Lung (tissue), 12 donors: Measurements from ENCODE around the gene TMEM19. TPM values are rescaled to one million over a fixed set of nuclear protein-coding genes. Genes with fewer than 3 reads are reported as not detected.

Experiments
- ATAC-seq: fragments of 200-7000 bp; cut with Tn5 transposase; one replicate; pipeline ENCODE4 v1.9.1; 2020; ENCODE audit warnings: moderate number of reproducible peaks; ENCODE audit not compliant: insufficient read depth, low FRiP score
- DNase-seq, 3 donors: peaks; one replicate each; pipeline ENCODE4 v3.0.0-alpha.2; 2013 to 2017
- H3K27ac ChIP-seq, 2 donors: one replicate each; pipeline ENCODE4 v1.5.1; 2013; ENCODE audit warnings: mild to moderate bottlenecking in 2 of 2, moderate library complexity in 2 of 2, control low read depth in 1 of 2, inconsistent platforms in 1 of 2, low read depth in 1 of 2, low read length in 1 of 2
- H3K27me3 ChIP-seq, 3 donors: one replicate each; pipeline ENCODE4 v1.5.1; 2013; ENCODE audit warnings: low read length in 2 of 3; ENCODE audit not compliant: control insufficient read depth in 3 of 3, insufficient read depth in 3 of 3
- H3K36me3 ChIP-seq, 4 donors: one replicate each; pipeline ENCODE4 v1.5.1; 2013; ENCODE audit warnings: low read length in 4 of 4, mild to moderate bottlenecking in 1 of 4, moderate library complexity in 1 of 4; ENCODE audit not compliant: control insufficient read depth in 4 of 4, insufficient read depth in 4 of 4
- H3K4me1 ChIP-seq, 5 donors: one replicate each; pipeline ENCODE4 v1.5.1; 2013; ENCODE audit warnings: low read length in 5 of 5, mild to moderate bottlenecking in 2 of 5, moderate library complexity in 1 of 5; ENCODE audit not compliant: control insufficient read depth in 5 of 5, insufficient read depth in 5 of 5
- H3K4me3 ChIP-seq: one replicate; pipeline ENCODE4 v1.5.1; 2013; ENCODE audit warnings: mild to moderate bottlenecking, control low read depth, moderate library complexity
- H3K9ac ChIP-seq, 2 donors: one replicate each; pipeline ENCODE4 v1.5.1; 2013; ENCODE audit warnings: low read length in 2 of 2, control low read depth in 1 of 2; ENCODE audit not compliant: insufficient read depth in 1 of 2
- H3K9me3 ChIP-seq, 4 donors: one replicate each; pipeline ENCODE4 v1.5.1; 2013; ENCODE audit warnings: low read length in 3 of 4, mild to moderate bottlenecking in 1 of 4, moderate library complexity in 1 of 4; ENCODE audit not compliant: control insufficient read depth in 4 of 4, insufficient read depth in 3 of 4
- WGBS, 2 donors: extraction: QIAGEN DNeasy Blood & Tissue Kit; methylation state at CpG; one replicate each; pipeline ENCODE4 v1.1.7; 2013; 5-methylcytosine and 5-hydroxymethylcytosine counted together
- polyA plus RNA-seq, 2 donors: library from polyadenylated mRNA; stranded (reverse); fragments of 200-250 nt; gene quantifications; one replicate each; pipeline ENCODE4 v1.2.1, GENCODE V29; 2013
- total RNA-seq, 2 donors: library from RNA; depleted of rRNA in 1 of 2; stranded (reverse); fragments of >200 nt in 1 of 2; gene quantifications; one replicate each; pipeline ENCODE4 v1.2.1, GENCODE V29; 2014 to 2021
- TF ChIP-seq, protein P1 (sequence below): IDR thresholded peaks from 2 replicates; pipeline ENCODE4 v1.5.1; 2012; ENCODE audit warnings: mild to moderate bottlenecking; ENCODE audit errors: control extremely low read depth, extremely low read depth
- donor health status: control.
- donor health status: control.
- donor health status: Bipolar disorder and iron deficiency.
- donor health status: healthy.
- donor health status: DM: yes; HTN: yes; CAD: no.

TMEM19 gene
- total and polyA plus RNA-seq, 4 donors, result 8.9 to 25.2 (median 13.4) TPM

DNA sequence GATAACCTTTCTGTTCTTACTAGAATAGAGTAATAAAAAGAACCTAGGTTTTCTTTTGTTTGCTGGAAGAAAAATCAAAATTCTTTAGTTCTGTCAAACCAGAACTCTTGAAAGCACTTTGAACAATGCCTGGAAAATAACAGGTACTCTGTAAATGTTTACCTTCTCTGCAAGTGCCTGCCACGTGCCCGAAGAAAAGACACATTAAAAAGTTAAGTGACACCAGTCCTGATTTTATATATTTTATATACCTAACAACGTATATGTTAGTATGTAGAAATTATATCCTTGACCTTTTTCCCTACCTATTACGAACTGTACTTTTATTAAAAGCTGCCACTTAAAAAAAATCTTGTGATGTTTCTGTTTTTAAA lies 20.8 kb upstream of the TMEM19 start:
- ATAC-seq (no peak), DNase-seq (peak in 1 of 3 donors; percentile 48)
- H3K4me3 ChIP-seq, result no peak overlapping the region
- H3K4me1 ChIP-seq, result peaks cover 0 to 25% (median 7%) of the 10 kb centered on the region in 5 donors
- no peak overlapping the region for H3K27ac ChIP-seq
- H3K27me3 ChIP-seq, result no peaks in the 10 kb centered on the region
- H3K9ac ChIP-seq, result peak overlapping the region; percentile 90 to 100
- H3K9me3 ChIP-seq, result no peaks in the 10 kb centered on the region
- peaks cover 0 to 6% (median 2%) of the 10 kb centered on the region in 4 donors for H3K36me3 ChIP-seq
- TF ChIP-seq, protein P1, sequence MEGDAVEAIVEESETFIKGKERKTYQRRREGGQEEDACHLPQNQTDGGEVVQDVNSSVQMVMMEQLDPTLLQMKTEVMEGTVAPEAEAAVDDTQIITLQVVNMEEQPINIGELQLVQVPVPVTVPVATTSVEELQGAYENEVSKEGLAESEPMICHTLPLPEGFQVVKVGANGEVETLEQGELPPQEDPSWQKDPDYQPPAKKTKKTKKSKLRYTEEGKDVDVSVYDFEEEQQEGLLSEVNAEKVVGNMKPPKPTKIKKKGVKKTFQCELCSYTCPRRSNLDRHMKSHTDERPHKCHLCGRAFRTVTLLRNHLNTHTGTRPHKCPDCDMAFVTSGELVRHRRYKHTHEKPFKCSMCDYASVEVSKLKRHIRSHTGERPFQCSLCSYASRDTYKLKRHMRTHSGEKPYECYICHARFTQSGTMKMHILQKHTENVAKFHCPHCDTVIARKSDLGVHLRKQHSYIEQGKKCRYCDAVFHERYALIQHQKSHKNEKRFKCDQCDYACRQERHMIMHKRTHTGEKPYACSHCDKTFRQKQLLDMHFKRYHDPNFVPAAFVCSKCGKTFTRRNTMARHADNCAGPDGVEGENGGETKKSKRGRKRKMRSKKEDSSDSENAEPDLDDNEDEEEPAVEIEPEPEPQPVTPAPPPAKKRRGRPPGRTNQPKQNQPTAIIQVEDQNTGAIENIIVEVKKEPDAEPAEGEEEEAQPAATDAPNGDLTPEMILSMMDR, result no peak
- 14 to 24% methylated on average over 4 of the region's 4 CpGs for WGBS, 2 donors

DNA sequence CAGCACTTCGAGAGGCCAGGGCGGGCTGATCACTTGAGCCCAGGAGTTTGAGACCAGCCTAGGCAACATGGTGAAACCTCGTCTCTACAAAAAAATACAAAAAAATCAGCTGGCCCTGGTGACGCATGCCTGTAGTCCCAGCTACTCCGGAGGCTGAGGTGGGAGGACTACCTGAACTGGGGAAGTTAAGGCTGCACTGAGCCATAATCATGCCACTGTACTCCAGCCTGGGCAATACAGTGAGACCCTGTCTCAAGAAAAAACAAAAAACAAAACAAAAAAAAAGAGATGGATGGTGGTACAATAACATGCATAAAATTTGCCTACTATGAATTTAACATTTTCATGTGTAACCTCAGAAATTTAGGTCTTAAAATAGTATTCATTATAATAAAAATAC lies 19.6 kb upstream of the TMEM19 start:
- H3K9ac ChIP-seq, result no peak overlapping the region
- TF ChIP-seq, protein P1, result no peak
- no peak overlapping the region for H3K4me3 ChIP-seq
- no peaks in the 10 kb centered on the region for H3K27me3 ChIP-seq
- no peaks in the 10 kb centered on the region for H3K9me3 ChIP-seq
- no peak overlapping the region for H3K27ac ChIP-seq
- peaks cover 0 to 24% (median 7%) of the 10 kb centered on the region in 5 donors for H3K4me1 ChIP-seq
- ATAC-seq (no peak), DNase-seq (no peak)
- WGBS, 2 donors, result 97 to 98% methylated on average over 5 of the region's 5 CpGs
- peaks cover 0 to 3% (median 0%) of the 10 kb centered on the region in 4 donors for H3K36me3 ChIP-seq

DNA sequence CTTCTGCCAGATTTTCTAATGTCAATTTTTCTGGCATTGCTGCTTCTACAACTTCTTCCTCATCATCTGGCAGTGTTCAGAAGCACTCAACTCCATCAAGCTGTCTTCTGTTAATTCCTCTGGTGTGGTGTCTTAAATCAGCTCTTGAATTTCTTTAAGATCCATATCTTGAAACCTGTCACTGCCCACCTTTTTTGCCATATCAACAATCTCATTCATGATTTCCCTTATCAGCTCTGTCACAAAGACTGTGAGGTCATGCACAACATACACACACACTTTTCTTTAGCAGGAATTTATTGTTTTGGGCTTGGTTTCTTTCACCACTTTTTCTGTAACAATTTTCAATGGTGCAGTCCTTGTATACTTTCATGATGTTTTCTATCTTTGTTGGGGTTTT lies 14.6 kb upstream of the TMEM19 start:
- no peak for ATAC-seq
- DNase-seq, result no peak
- H3K4me3 ChIP-seq, result no peak overlapping the region

DNA sequence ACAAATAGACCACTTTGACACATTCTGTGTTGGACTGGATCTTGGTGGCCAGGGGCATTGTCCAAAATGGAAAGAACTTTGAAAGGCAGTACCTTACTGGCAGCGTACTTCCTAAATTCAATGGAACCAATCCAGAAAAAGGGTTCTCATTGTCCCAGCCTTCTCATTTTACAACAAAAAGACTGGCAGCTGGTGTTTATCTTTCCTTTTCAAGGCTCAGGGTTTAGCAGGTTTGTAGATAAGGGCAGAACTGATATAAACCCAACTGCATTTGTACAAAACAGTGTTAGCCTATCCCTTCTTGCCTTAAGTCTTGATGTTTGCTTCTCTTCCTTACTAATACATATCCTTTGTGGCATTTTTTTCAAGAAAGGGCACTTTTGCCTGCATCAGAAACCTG lies 14.1 kb upstream of the TMEM19 start:
- TF ChIP-seq, protein P1, result no peak
- ATAC-seq, result no peak

More for the DNA sequence above, 14.6 kb upstream of the TMEM19 start:
- Histone ChIP-seq H3K9ac (no peak overlapping the region), H3K4me1 (no peaks in the 10 kb centered on the region), H3K9me3 (no peaks in the 10 kb centered on the region), H3K27ac (no peak overlapping the region), H3K27me3 (no peaks in the 10 kb centered on the region), H3K36me3 (no peaks in the 10 kb centered on the region)
- TF ChIP-seq, protein P1, result no peak

More for the DNA sequence above, 14.1 kb upstream of the TMEM19 start:
- no peak overlapping the region for H3K4me3 ChIP-seq
- WGBS, 2 donors, result 65 to 74% methylated on average over 1 of the region's 1 CpG
- no peaks in the 10 kb centered on the region for H3K9me3 ChIP-seq
- no peak for DNase-seq
- H3K27ac ChIP-seq, result no peak overlapping the region
- no peak overlapping the region for H3K9ac ChIP-seq
- H3K27me3 ChIP-seq, result no peaks in the 10 kb centered on the region
- H3K4me1 ChIP-seq, result no peaks in the 10 kb centered on the region
- no peaks in the 10 kb centered on the region for H3K36me3 ChIP-seq
